ENCODE data around the gene TUBGCP3. TPM values are rescaled to one million over a fixed set of nuclear protein-coding genes. Genes with fewer than 3 reads are reported as not detected.
"Not testable (repeated sequence)": the region's sequence is repeated elsewhere in the genome, so short reads cannot be mapped to it uniquely, and the experiment has no call there.

The TUBGCP3 gene
- total RNA-seq, 1 experiment from 2014 or later: 13.7 TPM

- CTCF ChIA-PET: no interaction called here
- intact Hi-C loops (cut with micrococcal nuclease; ENCODE audit: unreplicated experiment): no loop called here
- TF ChIP-seq, protein P1, sequence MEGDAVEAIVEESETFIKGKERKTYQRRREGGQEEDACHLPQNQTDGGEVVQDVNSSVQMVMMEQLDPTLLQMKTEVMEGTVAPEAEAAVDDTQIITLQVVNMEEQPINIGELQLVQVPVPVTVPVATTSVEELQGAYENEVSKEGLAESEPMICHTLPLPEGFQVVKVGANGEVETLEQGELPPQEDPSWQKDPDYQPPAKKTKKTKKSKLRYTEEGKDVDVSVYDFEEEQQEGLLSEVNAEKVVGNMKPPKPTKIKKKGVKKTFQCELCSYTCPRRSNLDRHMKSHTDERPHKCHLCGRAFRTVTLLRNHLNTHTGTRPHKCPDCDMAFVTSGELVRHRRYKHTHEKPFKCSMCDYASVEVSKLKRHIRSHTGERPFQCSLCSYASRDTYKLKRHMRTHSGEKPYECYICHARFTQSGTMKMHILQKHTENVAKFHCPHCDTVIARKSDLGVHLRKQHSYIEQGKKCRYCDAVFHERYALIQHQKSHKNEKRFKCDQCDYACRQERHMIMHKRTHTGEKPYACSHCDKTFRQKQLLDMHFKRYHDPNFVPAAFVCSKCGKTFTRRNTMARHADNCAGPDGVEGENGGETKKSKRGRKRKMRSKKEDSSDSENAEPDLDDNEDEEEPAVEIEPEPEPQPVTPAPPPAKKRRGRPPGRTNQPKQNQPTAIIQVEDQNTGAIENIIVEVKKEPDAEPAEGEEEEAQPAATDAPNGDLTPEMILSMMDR (IDR thresholded peaks at IDR 0.05; ENCODE audit: unreplicated experiment): no peak
- H3K27me3 Mint-ChIP-seq (ENCODE audit: unreplicated experiment): no peaks in the 10 kb centered on the region
- no TSS peak for BruUV-seq (replicated peaks)
- no peak overlapping the region for H3K4me3 Mint-ChIP-seq (ENCODE audit: low read depth, unreplicated experiment)
- H3K27ac Mint-ChIP-seq (ENCODE audit: unreplicated experiment): no peak overlapping the region
- H3K36me3 Mint-ChIP-seq (ENCODE audit: insufficient read depth, unreplicated experiment): peaks cover 7% of the 10 kb centered on the region
- no peak for DNase-seq
- H3K9me3 Mint-ChIP-seq (ENCODE audit: low read depth, unreplicated experiment): no peaks in the 10 kb centered on the region
- no peaks in the 10 kb centered on the region for H3K4me1 Mint-ChIP-seq (ENCODE audit: low read depth, unreplicated experiment)
Measured at GRCh38 chr13:112634102-112634501, 46.1 kb upstream of the TUBGCP3 start.

- H3K4me1 Mint-ChIP-seq (ENCODE audit: low read depth, unreplicated experiment); DNase-seq; BruUV-seq (replicated peaks); H3K27ac Mint-ChIP-seq (ENCODE audit: unreplicated experiment); intact Hi-C loops (cut with micrococcal nuclease; ENCODE audit: unreplicated experiment); H3K9me3 Mint-ChIP-seq (ENCODE audit: low read depth, unreplicated experiment); H3K27me3 Mint-ChIP-seq (ENCODE audit: unreplicated experiment); CTCF ChIA-PET; H3K4me3 Mint-ChIP-seq (ENCODE audit: low read depth, unreplicated experiment); H3K36me3 Mint-ChIP-seq (ENCODE audit: insufficient read depth, unreplicated experiment): not testable (repeated sequence)
Measured at GRCh38 chr13:112630226-112630625, 42.3 kb upstream of the TUBGCP3 start.

GRCh38 chr13:112629161-112629560 is 41.2 kb upstream of the TUBGCP3 start:
- DNase-seq: no peak
- BruUV-seq (replicated peaks): no TSS peak
- H3K4me1 Mint-ChIP-seq (ENCODE audit: low read depth, unreplicated experiment): no peaks in the 10 kb centered on the region
- no peak overlapping the region for H3K27ac Mint-ChIP-seq (ENCODE audit: unreplicated experiment)
- H3K36me3 Mint-ChIP-seq (ENCODE audit: insufficient read depth, unreplicated experiment): no peaks in the 10 kb centered on the region
- no peaks in the 10 kb centered on the region for H3K9me3 Mint-ChIP-seq (ENCODE audit: low read depth, unreplicated experiment)
- CTCF ChIA-PET: interaction anchor here (0.6 to 0.7 kb wide), 2 partner anchors 29 to 108 kb away, joined by 3 to 4 read pairs; no protein-coding TSS in a partner anchor
- H3K4me3 Mint-ChIP-seq (ENCODE audit: low read depth, unreplicated experiment): no peak overlapping the region
- TF ChIP-seq, protein P1 (IDR thresholded peaks at IDR 0.05; ENCODE audit: unreplicated experiment): no peak
- intact Hi-C loops (cut with micrococcal nuclease; ENCODE audit: unreplicated experiment): no loop called here
- H3K27me3 Mint-ChIP-seq (ENCODE audit: unreplicated experiment): no peaks in the 10 kb centered on the region

DNA sequence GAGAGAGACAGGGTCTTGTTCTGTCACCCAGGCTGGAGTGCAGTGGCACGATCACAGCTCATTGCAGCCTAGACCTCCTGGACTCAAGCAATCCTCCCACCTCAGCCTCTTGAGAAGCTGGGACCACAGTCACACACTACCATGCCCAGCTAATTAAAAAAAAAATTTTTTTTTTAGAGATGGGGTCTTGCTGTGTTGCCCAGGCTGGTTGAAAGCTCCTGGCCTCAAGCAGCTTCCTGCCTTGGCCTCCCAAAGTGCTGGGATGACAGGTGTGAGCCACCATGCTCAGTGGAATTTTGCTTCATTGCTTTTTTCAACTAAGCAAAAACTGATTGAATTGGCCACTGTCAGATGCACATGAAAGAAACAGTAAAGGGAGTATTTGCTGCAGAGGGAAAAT is 39.7 kb upstream of the TUBGCP3 start:
- H3K27ac Mint-ChIP-seq (ENCODE audit: unreplicated experiment); BruUV-seq (replicated peaks); H3K4me1 Mint-ChIP-seq (ENCODE audit: low read depth, unreplicated experiment); H3K27me3 Mint-ChIP-seq (ENCODE audit: unreplicated experiment); H3K4me3 Mint-ChIP-seq (ENCODE audit: low read depth, unreplicated experiment); intact Hi-C loops (cut with micrococcal nuclease; ENCODE audit: unreplicated experiment); CTCF ChIA-PET; H3K9me3 Mint-ChIP-seq (ENCODE audit: low read depth, unreplicated experiment); DNase-seq; H3K36me3 Mint-ChIP-seq (ENCODE audit: insufficient read depth, unreplicated experiment): not testable (repeated sequence)

- no peaks in the 10 kb centered on the region for H3K4me1 Mint-ChIP-seq (ENCODE audit: low read depth, unreplicated experiment)
- H3K4me3 Mint-ChIP-seq (ENCODE audit: low read depth, unreplicated experiment): no peak overlapping the region
- no TSS peak for BruUV-seq (replicated peaks)
- CTCF ChIA-PET: no interaction called here
- TF ChIP-seq, protein P1 (IDR thresholded peaks at IDR 0.05; ENCODE audit: unreplicated experiment): no peak
- no peaks in the 10 kb centered on the region for H3K9me3 Mint-ChIP-seq (ENCODE audit: low read depth, unreplicated experiment)
- no peaks in the 10 kb centered on the region for H3K27me3 Mint-ChIP-seq (ENCODE audit: unreplicated experiment)
- no peaks in the 10 kb centered on the region for H3K36me3 Mint-ChIP-seq (ENCODE audit: insufficient read depth, unreplicated experiment)
- intact Hi-C loops (cut with micrococcal nuclease; ENCODE audit: unreplicated experiment): no loop called here
- H3K27ac Mint-ChIP-seq (ENCODE audit: unreplicated experiment): no peak overlapping the region
- DNase-seq: no peak
Measured at GRCh38 chr13:112627161-112627560, 39.2 kb upstream of the TUBGCP3 start.
